ENCODE data around the gene METTL13.

The METTL13 gene

GRCh38 chr1:171833091-171833825 is 51.8 kb downstream of the METTL13 start:
- no peak overlapping the region for H3K4me3 Mint-ChIP-seq
- no peaks in the 10 kb centered on the region for H3K36me3 Mint-ChIP-seq
- no peak overlapping the region for H3K27ac Mint-ChIP-seq
- CTCF ChIA-PET: interaction anchor here (1.0 to 2.4 kb wide), 2 partner anchors 31 to 153 kb away, joined by 3 to 9 read pairs; no protein-coding TSS in a partner anchor
- no peak for DNase-seq
- no peaks in the 10 kb centered on the region for H3K4me1 Mint-ChIP-seq
- H3K9me3 Mint-ChIP-seq: peaks cover 6% of the 10 kb centered on the region
- H3K27me3 Mint-ChIP-seq: no peaks in the 10 kb centered on the region

- Mint-ChIP-seq H3K36me3 (no peaks in the 10 kb centered on the region), H3K4me1 (no peaks in the 10 kb centered on the region), H3K27me3 (peaks cover 4% of the 10 kb centered on the region), H3K27ac (no peak overlapping the region), H3K9me3 (no peaks in the 10 kb centered on the region), H3K4me3 (no peak overlapping the region)
- no peak for DNase-seq
- CTCF ChIA-PET: interaction anchor here (2.4 kb wide), 1 partner anchor 33 kb away, joined by 9 read pairs; no protein-coding TSS in a partner anchor
These were observed 53.4 kb downstream of the METTL13 start for GRCh38 chr1:171834821-171835220.

GRCh38 chr1:171835891-171836290 is 54.4 kb downstream of the METTL13 start:
- H3K27ac Mint-ChIP-seq: no peak overlapping the region
- no peaks in the 10 kb centered on the region for H3K36me3 Mint-ChIP-seq

GRCh38 chr1:171841050-171841910 is 59.8 kb downstream of the METTL13 start, which contains the start of gene DNM3:
TSS of gene DNM3 (plus strand) at chr1:171841498. CDS start at chr1:171841657, 159 bp downstream.
- CTCF ChIA-PET: interaction anchor here (1.0 to 2.2 kb wide), 2 partner anchors 40 to 161 kb away, joined by 3 to 13 read pairs; no protein-coding TSS in a partner anchor
- Mint-ChIP-seq H3K4me3 (peak within 1 kb of the TSS; percentile 68), H3K9me3 (no peaks in the 10 kb centered on the region), H3K27me3 (peaks cover 37% of the 10 kb centered on the region), H3K4me1 (peaks cover 13% of the 10 kb centered on the region), H3K27ac (peak within 1 kb of the TSS; percentile 53), H3K36me3 (no peaks in the 10 kb centered on the region)
- DNase-seq: peak; percentile 79

More at GRCh38 chr1:171835891-171836290, 54.4 kb downstream of the METTL13 start:
- H3K4me3 Mint-ChIP-seq: no peak overlapping the region
- H3K27me3 Mint-ChIP-seq: peaks cover 7% of the 10 kb centered on the region
- peaks cover 4% of the 10 kb centered on the region for H3K4me1 Mint-ChIP-seq
- no peak for DNase-seq
- CTCF ChIA-PET: no interaction called here
- no peaks in the 10 kb centered on the region for H3K9me3 Mint-ChIP-seq

GRCh38 chr1:171841931-171842761 is 60.7 kb downstream of the METTL13 start:
- Mint-ChIP-seq H3K9me3 (no peaks in the 10 kb centered on the region), H3K4me1 (peaks cover 13% of the 10 kb centered on the region), H3K27ac (no peak overlapping the region), H3K27me3 (peaks cover 37% of the 10 kb centered on the region), H3K4me3 (peak overlapping the region; percentile 68), H3K36me3 (no peaks in the 10 kb centered on the region)
- DNase-seq: peak; percentile 44
- CTCF ChIA-PET: interaction anchor here (1.0 to 2.2 kb wide), 2 partner anchors 40 to 161 kb away, joined by 3 to 13 read pairs; no protein-coding TSS in a partner anchor

GRCh38 chr1:171844381-171844780 is 62.9 kb downstream of the METTL13 start:
- H3K27me3 Mint-ChIP-seq: peaks cover 33% of the 10 kb centered on the region
- no peaks in the 10 kb centered on the region for H3K9me3 Mint-ChIP-seq
- CTCF ChIA-PET: interaction anchor here (0.9 kb wide), 1 partner anchor 32 kb away, joined by 3 read pairs; no protein-coding TSS in a partner anchor
- no peak for DNase-seq
- H3K4me3 Mint-ChIP-seq: no peak overlapping the region
- no peaks in the 10 kb centered on the region for H3K36me3 Mint-ChIP-seq
- no peak overlapping the region for H3K27ac Mint-ChIP-seq
- peaks cover 13% of the 10 kb centered on the region for H3K4me1 Mint-ChIP-seq

GRCh38 chr1:171845998-171846397 is 64.5 kb downstream of the METTL13 start:
- CTCF ChIA-PET: no interaction called here
- Mint-ChIP-seq H3K36me3 (no peaks in the 10 kb centered on the region), H3K4me1 (peaks cover 8% of the 10 kb centered on the region), H3K27me3 (peaks cover 33% of the 10 kb centered on the region), H3K27ac (no peak overlapping the region), H3K9me3 (no peaks in the 10 kb centered on the region), H3K4me3 (no peak overlapping the region)
- no peak for DNase-seq
